Measurements from ENCODE around the gene UBAC2.

DNA sequence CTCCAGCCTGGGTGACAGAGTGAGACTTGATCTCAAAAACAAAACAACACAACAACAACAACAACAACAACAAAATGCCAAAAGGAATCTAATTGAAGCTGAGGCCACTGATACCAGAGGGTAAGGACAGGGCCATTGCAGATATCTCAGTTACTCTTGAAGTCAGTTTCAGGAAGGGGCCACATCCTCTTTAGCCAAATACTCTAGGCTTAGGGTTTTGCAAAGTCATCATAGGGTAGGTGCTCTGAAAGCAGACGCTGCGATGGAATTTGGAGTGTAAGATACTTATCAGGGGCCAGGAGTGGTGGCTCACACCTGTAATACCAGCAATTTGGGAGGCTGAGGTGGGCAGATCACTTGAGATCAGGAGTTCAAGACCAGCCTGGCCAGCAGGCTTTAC lies 46.6 kb upstream of the UBAC2 start:
- TF ChIP-seq, protein P1, sequence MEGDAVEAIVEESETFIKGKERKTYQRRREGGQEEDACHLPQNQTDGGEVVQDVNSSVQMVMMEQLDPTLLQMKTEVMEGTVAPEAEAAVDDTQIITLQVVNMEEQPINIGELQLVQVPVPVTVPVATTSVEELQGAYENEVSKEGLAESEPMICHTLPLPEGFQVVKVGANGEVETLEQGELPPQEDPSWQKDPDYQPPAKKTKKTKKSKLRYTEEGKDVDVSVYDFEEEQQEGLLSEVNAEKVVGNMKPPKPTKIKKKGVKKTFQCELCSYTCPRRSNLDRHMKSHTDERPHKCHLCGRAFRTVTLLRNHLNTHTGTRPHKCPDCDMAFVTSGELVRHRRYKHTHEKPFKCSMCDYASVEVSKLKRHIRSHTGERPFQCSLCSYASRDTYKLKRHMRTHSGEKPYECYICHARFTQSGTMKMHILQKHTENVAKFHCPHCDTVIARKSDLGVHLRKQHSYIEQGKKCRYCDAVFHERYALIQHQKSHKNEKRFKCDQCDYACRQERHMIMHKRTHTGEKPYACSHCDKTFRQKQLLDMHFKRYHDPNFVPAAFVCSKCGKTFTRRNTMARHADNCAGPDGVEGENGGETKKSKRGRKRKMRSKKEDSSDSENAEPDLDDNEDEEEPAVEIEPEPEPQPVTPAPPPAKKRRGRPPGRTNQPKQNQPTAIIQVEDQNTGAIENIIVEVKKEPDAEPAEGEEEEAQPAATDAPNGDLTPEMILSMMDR (IDR thresholded peaks at IDR 0.05; ENCODE audit: poor library complexity), result no peak
- TF ChIP-seq EZH2phosphoT487 (IDR thresholded peaks at IDR 0.05; ENCODE audit: low read depth, severe bottlenecking, unreplicated experiment) (no peak), EZH2 (IDR thresholded peaks at IDR 0.05; ENCODE audit: borderline replicate concordance) (no peak)

Measured in hepatocyte (in vitro differentiated cells).